ENCODE results near the gene ALDH1L1.

Gene ALDH1L1

DNA sequence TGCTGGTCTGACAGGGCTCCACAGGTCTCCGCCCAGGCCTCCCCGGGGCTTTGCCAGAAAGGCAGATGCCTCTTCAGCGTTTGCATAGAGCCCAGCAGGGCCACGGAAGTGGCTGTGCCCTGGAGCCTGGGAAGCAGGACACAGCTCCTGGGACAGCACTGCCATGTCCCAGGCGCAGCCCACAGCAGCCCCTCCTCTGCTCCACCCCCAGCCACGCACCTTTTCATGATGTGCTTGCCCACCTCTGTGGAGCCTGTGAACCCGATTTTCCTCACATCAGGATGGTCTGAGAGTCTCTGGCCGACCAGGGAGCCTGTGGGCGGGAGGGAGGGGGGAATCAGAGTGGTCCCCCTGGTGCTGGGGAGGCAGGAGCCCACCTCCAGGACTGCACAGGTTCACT, 62.6 kb downstream of the ALDH1L1 start:
- no peak for DNase-seq

DNA sequence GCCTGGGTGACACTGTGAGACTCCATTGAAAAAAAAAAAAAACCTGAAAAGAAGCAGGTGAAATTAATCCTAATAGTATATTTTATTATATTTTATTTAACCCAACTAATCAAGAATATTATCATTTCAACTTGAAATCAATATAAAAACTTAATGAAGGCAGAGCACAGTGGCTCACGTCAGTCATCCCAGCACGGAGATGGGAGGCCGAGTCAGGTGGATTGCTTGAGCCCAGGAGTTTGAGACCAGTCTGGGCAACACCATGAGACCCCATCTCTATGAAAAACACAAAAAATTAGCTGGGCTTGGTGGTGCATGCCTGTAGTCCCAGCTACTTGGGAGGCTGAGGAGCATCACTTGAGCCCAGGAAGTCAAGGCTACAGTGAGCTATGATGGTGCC, 63.2 kb downstream of the ALDH1L1 start:
- DNase-seq, result no peak

DNA sequence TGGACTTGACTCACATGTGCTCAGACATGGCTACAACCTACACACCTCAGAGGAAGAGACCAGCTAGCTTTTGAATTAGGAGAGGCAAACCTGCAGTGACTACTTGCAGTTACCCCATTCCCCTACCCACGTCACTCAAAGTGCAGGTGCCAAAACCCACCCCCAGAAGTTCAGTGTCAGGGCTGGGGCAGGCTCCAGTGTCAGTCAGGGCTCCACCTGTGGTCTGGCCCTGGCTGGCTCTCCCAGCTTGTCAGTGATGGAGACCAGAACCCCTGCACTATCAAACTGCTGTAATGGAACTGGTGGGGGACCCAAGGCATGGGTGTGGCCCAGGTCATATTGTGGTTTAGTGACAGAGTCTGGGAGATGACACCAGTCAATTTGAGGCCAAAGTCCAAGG, 63.9 kb downstream of the ALDH1L1 start:
- no peak for DNase-seq

DNA sequence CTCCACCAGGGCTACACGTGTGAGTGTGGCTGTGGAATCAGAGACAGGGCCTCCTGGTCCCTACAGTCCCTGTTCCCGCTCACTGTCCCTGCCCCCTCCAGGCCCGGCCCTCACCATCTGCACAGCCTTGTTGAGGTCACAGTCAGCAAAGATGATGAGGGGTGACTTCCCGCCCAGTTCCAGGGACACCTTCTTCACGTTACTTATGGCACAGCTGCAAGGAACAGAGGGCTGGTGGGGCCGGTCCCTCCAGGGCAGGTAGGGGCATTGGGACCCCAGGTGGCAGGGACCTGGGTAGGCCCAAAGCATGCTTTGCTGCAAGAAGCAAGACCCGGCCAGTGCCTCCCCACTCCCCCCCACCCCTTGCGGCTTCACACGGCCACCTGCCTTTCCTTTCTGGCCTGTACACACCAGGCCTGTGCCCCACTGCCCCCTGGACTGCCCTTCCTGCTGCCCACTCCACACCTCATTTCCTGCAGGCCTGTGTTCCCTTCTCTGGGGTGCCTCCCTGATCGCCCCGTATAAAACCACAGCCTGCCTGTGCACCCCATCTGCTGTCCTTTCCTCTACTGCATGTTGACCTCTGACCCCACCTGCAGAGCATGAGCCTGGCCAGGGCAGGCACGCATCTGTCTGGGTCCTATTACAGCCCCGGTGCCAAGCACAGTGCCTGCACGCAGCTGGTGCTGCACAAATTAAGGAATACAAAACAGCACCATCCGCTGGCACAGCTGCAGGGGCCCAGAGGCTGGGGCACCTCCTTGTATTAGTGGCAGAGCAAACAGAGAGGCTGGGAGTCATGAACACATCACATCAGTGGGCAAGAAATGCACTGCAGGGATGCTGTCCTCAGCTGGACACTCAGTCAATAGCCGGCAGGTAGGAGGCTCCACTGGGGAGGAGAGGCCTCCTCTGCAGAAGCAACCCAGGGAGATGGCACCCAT, 65.7 kb downstream of the ALDH1L1 start:
- no peak for DNase-seq

DNA sequence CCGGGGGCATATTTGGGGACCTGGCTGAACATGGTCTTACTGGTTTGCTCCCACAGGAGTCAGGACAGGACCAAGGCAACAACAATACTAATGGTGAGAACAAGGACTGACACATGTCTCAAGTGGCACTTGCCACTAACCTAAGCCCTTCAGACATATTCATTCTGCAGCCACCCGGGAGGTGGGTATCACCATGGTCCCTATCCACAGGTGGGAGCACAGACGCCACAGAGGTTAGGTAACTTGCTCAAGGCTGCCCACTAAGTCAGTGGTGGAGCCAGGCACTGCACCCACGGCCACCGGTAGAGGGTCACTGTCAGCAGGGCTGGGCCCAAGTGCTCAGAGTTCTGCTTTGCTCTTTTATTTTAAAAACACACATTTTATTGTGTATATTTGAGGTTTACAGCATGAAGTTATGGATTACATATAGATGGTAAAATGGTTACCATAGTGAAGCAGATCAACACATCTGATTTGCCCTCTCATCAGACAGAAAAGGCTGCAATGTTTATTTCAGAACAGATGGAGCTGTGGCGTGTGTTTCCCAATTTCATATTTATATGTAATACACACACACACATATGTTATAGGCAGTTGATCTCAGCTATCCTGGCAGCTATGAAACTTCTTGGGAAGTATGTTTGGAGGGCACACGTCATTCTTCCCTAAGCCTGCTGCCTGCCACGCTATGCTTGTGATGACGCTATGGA, 66.5 kb downstream of the ALDH1L1 start:
- no peak for DNase-seq

DNA sequence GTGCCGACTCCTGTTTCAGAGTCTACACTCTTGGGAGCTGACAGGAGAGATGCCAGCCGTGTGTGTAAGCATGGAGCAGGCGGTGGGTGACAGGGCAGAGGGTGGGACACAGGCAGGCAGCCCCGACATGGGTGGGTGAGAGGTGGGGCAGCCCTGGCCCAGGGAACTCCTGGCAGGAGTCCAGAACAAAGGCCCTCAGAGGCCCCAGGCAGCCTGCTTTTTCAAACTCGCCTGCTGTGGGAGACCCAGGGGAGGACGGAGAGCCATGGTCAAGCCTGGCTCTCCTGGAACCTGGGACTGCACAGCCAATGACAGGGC, 67.2 kb downstream of the ALDH1L1 start:
- no peak for DNase-seq

DNA sequence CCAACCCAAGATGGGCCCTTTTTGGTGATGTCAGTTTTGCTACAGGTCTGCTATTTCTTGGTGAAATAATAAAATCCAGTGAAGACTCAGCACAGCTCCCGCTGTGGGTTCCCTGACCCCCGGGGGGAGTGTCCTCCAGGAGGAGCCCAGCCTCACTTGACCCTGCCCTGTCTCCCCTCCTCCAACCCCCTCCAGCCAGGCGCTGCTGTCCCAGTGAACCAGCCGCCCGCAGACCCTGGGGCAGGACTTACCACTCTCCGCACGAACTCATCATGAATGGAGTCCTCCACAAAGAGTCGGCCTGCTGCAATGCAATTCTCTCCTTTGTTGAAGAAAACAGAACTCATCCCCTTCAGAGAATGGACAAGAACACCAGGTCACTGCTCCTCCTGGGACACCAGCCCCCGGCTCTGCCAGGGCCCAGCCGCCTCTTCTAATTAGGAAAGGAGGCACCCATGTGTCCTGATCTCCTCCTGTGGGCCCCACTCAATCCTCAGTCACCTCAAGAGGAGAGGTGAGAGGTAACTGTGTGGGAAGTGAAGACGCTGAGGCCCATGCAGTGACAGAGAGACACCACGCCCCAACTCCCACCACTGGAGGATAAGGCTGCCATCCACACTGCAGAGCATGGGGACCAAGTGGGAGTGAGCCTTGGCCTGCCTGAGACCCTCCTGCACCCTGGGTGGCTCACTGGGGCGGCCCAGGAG, 67.7 kb downstream of the ALDH1L1 start:
- no peak for DNase-seq

DNA sequence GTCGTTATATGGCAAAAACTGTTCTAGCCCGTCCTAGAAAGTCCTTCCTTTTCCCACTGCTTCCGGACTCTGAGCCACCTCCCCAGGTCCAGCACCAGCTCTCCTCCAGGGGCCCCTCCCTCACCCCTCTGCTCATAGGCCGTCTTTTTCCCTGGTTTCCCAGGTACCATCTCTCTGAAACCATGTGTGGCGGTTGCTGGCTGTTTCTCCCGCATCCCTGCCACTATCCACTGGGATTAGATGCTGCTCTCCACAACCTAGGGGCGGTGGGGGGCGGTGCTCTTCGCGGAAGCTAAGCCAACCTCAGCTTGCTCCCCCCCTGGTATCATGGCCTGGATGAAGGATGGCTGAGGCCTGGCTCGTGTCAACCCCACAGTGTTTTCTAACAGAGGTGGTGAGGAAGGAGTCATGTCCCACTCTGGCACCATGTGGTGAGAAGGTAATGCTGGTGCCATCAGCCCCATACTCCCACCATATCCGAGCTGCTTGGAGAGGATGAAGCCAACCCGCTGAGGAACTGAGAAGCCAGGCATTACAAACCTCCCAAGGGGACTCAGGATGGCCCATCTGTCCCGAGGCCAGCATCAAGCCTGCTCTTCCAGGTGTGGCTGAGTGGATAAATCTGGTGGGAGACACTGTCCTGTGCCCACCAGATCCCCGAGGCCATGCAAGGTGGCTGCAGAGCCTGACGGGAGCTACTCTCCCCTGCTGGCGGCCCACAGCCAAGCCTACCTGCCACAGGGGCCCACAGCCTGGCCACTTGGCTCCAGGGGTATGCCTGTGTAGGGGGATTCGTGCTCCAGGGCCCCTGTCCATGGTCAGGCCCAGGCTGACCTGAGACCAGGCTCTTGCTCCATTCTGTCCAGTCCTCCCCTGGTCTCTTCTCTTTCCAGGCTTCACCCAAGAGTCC, 68.6 kb downstream of the ALDH1L1 start:
- DNase-seq, result no peak

DNA sequence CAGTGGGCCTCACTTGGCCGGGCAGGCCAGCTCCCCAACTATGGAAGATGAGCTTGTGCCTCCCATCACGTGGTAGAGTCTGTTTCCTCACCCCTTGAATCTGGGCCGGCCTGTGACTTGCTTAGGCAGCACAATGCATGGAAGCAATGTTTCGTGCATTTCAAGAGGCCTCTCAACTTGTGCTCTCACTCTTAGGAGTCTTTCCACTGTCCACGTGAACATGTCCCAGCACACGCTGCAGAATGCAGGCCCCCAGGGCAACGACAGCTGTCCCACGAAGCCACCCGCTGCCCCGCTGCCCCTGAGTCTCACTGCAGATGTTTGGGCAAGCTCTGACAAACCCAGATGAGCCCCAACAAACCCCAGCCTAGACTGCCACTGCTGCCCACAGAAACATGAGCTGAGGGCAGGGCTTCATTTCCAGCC, 69.2 kb downstream of the ALDH1L1 start:
- no peak for DNase-seq

DNA sequence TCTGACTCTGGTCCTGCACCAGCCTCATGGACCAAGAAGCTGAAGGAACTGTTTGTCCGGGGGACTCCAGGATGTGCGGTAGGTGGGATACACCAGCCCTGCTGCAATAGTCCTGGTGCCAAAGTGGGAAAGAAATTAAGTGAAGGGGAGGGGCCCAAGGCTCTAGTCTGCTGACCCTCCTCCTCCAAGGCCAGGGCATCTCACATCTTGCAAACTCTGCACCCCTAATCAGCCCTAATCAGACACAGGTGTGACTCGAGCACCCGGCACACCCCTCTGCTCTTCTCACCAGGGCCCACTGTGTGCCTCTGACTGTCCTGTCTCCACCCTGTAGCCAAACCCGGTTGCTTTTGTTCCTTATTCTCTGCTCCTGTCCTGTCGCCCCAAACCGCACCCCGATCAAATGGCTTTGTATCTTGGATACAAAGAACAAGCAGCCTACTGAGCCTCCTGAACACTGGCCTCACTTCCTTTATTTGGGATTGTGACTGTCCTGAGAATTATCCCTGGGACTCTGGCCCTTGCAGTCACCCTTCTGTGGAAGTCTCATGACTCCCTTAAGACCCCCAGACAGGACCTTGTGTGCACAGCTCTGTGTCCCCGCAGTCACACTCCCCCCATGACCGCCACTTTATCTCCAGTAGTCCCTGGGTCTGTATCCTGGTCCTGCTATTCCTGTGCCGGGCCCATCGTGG, 69.8 kb downstream of the ALDH1L1 start:
- DNase-seq, result no peak

DNA sequence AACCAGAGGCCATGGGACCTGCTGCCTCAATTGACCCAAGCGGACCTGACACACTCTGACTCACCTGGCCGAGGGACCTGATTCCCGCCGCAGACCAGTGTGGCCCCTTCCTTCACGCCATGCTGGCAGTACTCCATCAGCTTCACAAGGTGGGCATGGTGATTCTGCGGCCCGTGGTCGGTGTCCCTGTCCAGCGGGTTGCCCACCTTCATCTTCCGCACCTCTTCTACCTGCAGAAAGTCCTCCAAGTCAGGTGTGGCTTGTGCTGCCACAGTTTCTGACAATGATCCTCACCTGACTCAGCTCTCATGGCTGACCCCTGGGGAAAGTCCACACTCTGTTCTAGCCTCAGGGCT, 70.5 kb downstream of the ALDH1L1 start:
- no peak for DNase-seq

DNA sequence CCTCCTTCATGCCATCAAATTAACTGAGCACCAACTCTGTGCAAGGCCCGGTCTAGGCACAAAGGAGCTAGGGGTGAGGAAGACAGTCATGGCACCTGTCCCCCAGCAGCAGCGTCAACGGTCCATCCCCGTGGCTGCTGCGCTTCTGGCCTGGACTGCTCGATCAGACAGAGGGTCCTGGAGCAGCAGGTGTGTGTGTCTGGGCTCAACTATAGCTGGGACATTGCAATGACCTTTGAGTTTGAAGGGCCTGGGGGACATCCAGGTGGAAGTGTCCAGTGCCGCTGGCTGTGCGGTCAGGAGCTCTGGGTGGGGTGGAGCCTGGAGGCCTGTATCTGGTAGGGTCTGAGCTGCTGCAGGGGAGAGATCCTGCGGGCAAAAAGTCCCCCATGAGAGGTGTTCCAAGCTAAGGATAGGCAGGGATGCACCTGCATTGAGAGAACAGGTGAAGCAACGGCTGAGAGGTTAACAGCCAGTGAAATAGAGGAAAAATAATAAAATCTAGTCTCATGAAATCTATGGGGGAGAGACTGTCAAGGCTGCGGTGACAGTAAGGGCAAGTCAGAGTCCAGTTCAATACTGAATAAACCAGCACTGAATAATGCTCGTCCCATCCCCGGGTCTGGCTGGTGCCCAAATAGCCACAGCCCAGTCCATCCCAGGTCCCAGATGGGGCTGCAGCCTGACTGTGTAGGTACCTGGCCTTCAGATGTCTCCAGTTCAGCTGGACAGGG, 71.1 kb downstream of the ALDH1L1 start:
- no peak for DNase-seq

DNA sequence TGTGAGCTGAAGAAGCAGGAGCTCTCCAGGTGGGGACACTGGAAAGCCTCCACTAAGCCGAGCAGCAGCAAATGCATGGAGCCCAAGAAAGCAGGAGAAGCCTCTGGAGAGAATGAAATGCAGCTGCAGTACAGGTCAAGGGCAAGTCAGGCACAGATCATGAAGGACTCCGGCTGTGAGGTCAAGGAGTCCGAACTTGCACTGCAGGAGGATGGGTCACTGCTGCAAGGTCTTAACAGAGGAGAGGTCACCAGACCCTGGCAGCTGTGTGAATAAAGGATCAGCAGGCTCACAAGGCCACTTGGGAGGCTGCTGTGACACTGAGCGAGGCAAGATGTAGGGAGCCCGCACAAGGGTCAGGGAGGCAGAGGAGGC, 71.7 kb downstream of the ALDH1L1 start:
- DNase-seq, result no peak

DNA sequence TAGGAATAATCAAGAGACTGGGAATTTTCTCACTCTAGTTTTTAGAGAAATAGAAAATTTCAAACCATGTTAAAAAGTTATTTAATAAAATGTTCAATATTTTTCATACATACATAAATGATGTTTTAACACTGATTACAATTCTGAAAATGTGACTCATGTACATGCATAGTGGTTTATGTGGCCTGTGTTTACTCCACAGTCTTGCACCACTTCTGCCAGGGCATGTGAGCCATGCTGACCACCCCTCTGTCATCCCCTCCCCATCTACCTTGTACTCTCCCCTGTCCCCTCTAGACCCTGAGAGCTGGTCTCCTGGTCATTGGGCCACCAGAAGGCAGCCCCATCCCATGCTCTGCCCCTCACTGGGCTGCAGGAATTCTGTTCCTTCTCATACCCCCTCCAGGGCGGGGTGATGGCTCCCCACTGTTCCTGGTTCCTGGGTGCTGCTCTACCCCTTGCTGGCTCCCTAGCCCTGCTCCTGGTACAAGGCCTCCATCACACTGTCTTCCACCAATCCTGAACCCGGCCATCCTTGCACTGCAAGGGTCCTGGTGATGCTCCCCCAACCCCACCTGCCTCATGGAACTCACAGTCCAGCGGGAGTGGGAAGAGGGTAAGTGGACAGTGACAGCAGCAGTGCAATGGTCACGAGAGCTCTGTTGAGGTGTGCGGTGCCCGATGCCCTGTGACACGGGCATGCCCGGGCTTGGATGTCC, 72.3 kb downstream of the ALDH1L1 start:
- no peak for DNase-seq

DNA sequence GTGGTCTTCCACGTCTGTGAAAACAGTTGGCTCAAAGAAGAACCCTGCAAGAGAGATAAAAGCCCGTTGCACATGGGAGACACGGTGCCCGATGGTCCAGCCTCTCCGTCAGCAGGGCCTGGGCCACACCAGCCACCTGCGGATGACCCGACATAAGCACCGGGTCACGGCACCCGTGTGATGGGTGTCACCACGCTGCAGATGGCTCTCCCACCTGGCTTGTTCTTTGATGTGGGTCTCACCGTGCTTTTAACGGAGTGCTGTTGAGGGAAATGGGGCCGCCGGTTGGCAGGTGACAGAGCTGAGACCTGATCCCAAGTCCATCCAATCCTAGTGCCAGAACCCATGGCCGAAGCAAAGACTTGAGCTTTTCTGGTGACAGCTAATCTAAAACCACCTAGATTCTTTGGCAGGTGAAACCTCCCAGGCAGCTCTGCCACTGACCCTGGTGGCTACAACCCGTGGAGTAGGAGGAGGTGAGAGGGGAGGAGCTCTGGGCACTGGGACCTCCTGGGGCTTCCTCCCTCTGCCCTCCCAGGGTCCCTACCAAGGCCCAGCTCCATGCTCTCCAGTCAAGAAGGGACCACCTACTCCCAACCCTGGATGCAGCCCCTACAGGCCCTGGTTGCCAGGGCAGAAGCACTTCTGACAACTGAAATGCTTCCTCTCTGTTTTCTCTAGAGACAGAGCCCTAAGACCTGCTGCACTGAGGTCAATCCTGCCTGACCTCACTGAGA, 73.0 kb downstream of the ALDH1L1 start:
- no peak for DNase-seq

DNA sequence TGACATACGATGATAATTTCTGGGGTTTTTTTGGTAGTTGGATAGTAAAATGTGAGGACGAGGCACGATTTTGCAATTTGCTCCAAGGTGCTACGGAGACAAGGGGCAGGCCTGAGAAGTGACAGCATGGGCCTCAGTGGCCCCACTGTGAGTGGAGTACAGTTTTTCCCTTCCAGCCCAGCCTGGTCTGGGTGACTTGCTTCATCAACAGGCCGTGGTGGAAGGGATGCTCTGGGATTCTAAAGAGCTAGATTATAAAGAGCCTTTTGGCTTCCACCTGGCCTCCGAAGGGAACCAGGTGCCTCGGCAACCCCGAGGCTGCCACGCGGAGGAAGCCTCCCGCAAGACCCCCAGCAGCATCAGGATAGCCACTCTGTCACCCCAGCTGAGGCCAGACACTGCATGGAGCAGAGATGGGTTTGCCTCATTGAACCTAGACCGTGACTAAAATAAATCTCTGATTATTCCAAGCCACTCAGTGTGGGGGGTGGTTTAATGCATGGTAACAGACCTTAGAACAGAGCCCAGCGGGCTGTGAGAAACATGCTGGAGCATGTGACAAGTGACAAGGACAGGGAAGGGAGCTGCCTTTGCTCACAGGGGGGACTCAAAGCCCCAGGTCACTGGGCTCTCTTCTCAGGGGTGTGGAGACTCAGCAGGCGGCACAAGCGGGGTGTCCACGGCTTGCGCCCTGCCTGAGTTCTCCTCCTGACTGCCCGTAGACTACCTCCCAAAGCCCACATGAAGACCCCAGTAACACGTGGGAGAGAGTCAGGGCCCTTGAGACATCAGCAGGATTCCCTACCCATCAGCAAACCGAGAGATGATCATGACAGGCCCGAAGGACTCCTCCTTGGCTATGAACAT, 73.8 kb downstream of the ALDH1L1 start:
- no peak for DNase-seq

DNA sequence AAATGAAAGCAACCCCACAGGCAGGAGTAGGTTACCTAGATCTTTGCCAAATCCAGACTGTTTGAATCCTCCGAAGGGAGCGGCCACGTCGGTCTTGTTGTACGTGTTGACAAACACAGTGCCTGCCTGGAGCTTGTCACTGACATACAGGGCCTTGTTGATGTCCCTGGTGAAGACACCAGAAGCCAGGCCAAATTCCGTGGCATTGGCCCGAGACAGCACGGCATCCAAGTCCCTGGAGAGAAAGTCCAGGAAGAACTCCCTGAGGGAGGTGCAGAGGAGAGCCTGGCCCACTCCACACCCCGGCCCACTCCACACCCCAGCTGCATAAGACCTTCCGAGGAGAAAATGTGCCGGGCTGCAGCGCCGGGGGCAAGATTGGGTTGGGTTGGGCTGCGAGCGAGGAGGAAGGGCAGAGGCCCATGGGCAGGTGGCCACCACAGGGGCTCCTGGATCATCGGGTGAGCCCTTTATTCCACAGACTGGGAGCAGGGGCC, 74.6 kb downstream of the ALDH1L1 start:
- DNase-seq, result no peak

DNA sequence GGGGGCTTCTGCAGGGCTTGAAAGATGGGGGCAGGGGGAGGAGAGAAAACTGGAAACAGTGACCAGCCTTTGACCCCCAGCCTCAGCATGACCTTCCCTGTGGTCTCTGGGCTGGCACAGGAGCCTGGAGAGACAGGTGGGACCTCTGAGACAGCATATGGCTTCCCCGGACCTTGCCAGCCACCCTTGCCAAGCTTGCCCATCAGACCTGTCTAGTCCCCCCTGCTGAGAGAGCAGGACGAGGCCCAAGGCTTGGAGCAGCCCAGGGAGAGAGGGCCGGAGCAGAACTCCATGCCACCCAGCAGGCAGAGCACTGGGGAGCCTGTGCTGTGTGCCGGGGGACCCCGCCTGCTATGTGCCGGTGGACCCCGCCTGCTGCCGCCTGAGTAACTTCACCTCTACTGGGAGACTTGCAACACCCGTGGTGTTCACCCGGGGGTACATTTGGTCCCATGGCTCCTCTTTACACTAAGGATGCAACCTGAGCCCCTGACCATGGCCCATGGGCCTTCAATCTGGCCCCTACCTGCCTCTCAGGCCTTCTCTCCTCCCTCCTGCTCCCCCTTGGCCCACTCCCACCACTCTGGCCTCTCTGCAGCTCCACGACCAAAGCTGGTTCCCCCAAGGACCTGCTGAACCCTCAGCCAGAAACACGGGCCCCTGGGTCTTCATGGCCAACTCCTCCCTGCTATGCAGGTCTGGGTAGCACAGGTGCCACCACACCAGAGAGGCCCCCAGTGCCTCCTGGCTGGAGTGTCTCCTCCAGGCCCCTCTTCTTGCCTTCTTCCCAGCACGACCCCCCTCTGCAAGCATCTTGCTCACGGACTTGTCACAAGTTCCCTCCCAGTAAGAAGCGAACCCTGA, 75.4 kb downstream of the ALDH1L1 start:
- DNase-seq, result no peak

All from activated naive CD4-positive, alpha-beta T cell (primary cell).